Keratinocyte (primary cell): ENCODE data around the gene C1orf74.

ENCODE experiments used
- CTCF ChIP-seq, 3 experiments: IDR thresholded peaks in 1 of 3; conservative IDR thresholded peaks in 1 of 3; optimal IDR thresholded peaks in 1 of 3; 2 replicates in 2 of 3; 3 replicates in 1 of 3; pipeline versions ENCODE3 to v1.5.1; 2011; ENCODE audit warnings: low read length in 3 of 3, mild to moderate bottlenecking in 3 of 3, moderate library complexity in 2 of 3, control low read depth in 1 of 3, inconsistent platforms in 1 of 3; ENCODE audit not compliant: insufficient read depth in 2 of 3; ENCODE audit errors: extremely low read depth in 1 of 3
- EZH2 ChIP-seq: IDR thresholded peaks from one replicate; pipeline ENCODE4 v1.6.1; 2012; ENCODE audit warnings: inconsistent platforms, mild to moderate bottlenecking, low read length, moderate library complexity

- no peak for TF ChIP-seq EZH2
- TF ChIP-seq CTCF (optimal IDR thresholded peaks at IDR 0.05 in 1 of 3, IDR thresholded peaks at IDR 0.05 in 1 of 3, conservative IDR thresholded peaks at IDR 0.05 in 1 of 3; ENCODE audit: extremely low read depth in 1 of 3, insufficient read depth in 2 of 3, low read length in 3 of 3) = no peak
Measured at GRCh38 chr1:209749205-209749604, 35.2 kb downstream of the C1orf74 start.
